Esophagus muscularis mucosa (tissue), 4 donors: ENCODE measurements around the gene C5orf15. TPM values are rescaled to one million over a fixed set of nuclear protein-coding genes. Genes with fewer than 3 reads are reported as not detected.
A peak's percentile ranks its signal among the peaks of the same experiment; 100 is the strongest.

ENCODE experiments used
- DNase-seq: peaks from one replicate; pipeline ENCODE4 v3.0.0-alpha.2; 2017; ENCODE audit errors: extremely low spot score
- H3K27ac ChIP-seq, 4 donors: fragments of 200-600 bp; sonication (generic); replicated peaks in 1 of 4; 1 replicate in 3 of 4; 2 replicates in 1 of 4; pipeline ENCODE4 v1.5.1; 2016 to 2019; ENCODE audit warnings: mild to moderate bottlenecking in 1 of 4
- H3K27me3 ChIP-seq, 4 donors: fragments of 200-600 bp; sonication (generic); one replicate each; pipeline versions ENCODE4 v1.5.1 to v1.6.0; 2016 to 2019
- H3K36me3 ChIP-seq, 4 donors: fragments of 200-600 bp; sonication (generic); one replicate each; pipeline ENCODE4 v1.5.1; 2016 to 2019
- H3K4me1 ChIP-seq, 4 donors: fragments of 200-600 bp; sonication (generic); one replicate each; pipeline ENCODE4 v1.5.1; 2016 to 2019
- H3K4me3 ChIP-seq, 4 donors: fragments of 200-600 bp; sonication (generic); 1 replicate in 2 of 4; 2 replicates in 2 of 4; pipeline ENCODE4 v1.5.1; 2016 to 2019; ENCODE audit warnings: mild to moderate bottlenecking in 4 of 4, moderate library complexity in 1 of 4
- H3K9me3 ChIP-seq, 4 donors: fragments of 200-600 bp; sonication (generic); 1 replicate in 3 of 4; 2 replicates in 1 of 4; pipeline ENCODE4 v1.5.1; 2016 to 2019
- CTCF ChIP-seq, 3 experiments: fragments of 200-600 bp in 2 of 3; fragments of 450-650 bp in 1 of 3; sonication (generic) in 2 of 3; IDR thresholded peaks; one replicate each; pipeline ENCODE4 v1.5.1; 2017 to 2019; ENCODE audit warnings: antibody characterized with exemption in 3 of 3, mild to moderate bottlenecking in 2 of 3, moderate library complexity in 1 of 3
- EP300 ChIP-seq: sonication (generic); formaldehyde crosslinking; IDR thresholded peaks from one replicate; pipeline ENCODE4 v1.6.1; 2017; ENCODE audit warnings: antibody characterized with exemption
- POLR2A ChIP-seq: fragments of 450-650 bp; IDR thresholded peaks from one replicate; pipeline ENCODE4 v1.6.1; 2017; ENCODE audit warnings: antibody characterized with exemption, moderate library complexity, mild to moderate bottlenecking, low read depth
- POLR2AphosphoS5 ChIP-seq, 2 donors: sonication (generic); formaldehyde crosslinking; IDR thresholded peaks; one replicate each; pipeline ENCODE4 v1.6.1; 2017; ENCODE audit warnings: antibody characterized with exemption in 2 of 2
- WGBS: methylation state at CpG from one replicate; pipeline ENCODE4 v1.1.5; 2018; 5-methylcytosine and 5-hydroxymethylcytosine counted together
- intact Hi-C: fragments of 100-400 bp; cut with DNase I; formaldehyde crosslinking; loops from one replicate; pipeline ENCODE4 v1.15.1; 2023
- total RNA-seq, 4 donors: library from RNA; depleted of rRNA; stranded (reverse); fragments of >200 nt; gene quantifications; one replicate each; pipeline versions ENCODE4 v1.1.0 to v1.2.1, GENCODE V29; 2016

The C5orf15 gene
- total RNA-seq, 4 donors from 2014 or later = 20.3 to 26.1 (median 22.2) TPM

- no peak for DNase-seq
- intact Hi-C loops = no loop called here
- Histone ChIP-seq H3K36me3 (no peaks in the 10 kb centered on the region), H3K27me3 (no peaks in the 10 kb centered on the region), H3K9me3 (no peaks in the 10 kb centered on the region), H3K4me3 (no peak overlapping the region), H3K27ac (no peak overlapping the region), H3K4me1 (peaks cover 0 to 8% (median 5%) of the 10 kb centered on the region in 4 donors)
- 97% methylated on average over 3 of the region's 3 CpGs for WGBS
- TF ChIP-seq POLR2A = no peak
- TF ChIP-seq POLR2AphosphoS5 (IDR thresholded peaks at IDR 0.05) = no peak
- TF ChIP-seq CTCF (IDR thresholded peaks at IDR 0.05) = no peak
- no peak for TF ChIP-seq EP300
These were observed 22.9 kb downstream of the C5orf15 start for GRCh38 chr5:133945568-133945967.

GRCh38 chr5:133944263-133945185, 23.9 kb downstream of the C5orf15 start:
- intact Hi-C loops = no loop called here
- Histone ChIP-seq H3K4me1 (peaks cover 0 to 8% (median 5%) of the 10 kb centered on the region in 4 donors), H3K4me3 (no peak overlapping the region), H3K9me3 (no peaks in the 10 kb centered on the region), H3K36me3 (no peaks in the 10 kb centered on the region), H3K27me3 (no peaks in the 10 kb centered on the region), H3K27ac (no peak overlapping the region)
- WGBS = 68% methylated on average over 19 of the region's 19 CpGs
- no peak for DNase-seq
- TF ChIP-seq CTCF (IDR thresholded peaks at IDR 0.05) (peak in 2 of 3 experiments; percentile 24 to 41), EP300 (no peak)

DNA sequence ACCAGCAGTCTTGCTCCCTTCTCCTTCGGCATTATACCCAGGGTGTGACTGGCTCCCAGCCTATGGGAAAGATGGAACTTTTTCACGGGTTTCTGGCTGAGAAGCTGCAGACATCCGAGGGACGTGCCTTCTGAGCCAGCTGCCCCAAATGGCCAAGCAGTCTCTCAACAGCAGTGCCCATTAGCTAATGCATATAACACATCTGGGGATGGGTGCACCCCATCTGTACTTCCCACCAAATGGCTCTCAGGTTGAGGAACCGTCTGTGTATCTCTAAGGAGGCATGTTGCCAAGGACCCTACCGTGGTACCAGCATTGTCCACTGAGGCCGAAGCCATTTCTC, 25.0 kb downstream of the C5orf15 start:
- WGBS = 87% methylated on average over 7 of the region's 7 CpGs
- Histone ChIP-seq H3K27me3 (no peaks in the 10 kb centered on the region), H3K4me3 (no peak overlapping the region), H3K27ac (no peak overlapping the region), H3K36me3 (no peaks in the 10 kb centered on the region), H3K9me3 (no peaks in the 10 kb centered on the region), H3K4me1 (peaks cover 0 to 8% (median 5%) of the 10 kb centered on the region in 4 donors)
- TF ChIP-seq POLR2A (no peak), CTCF (IDR thresholded peaks at IDR 0.05) (no peak), EP300 (no peak), POLR2AphosphoS5 (IDR thresholded peaks at IDR 0.05) (no peak)
- no peak for DNase-seq
- intact Hi-C loops = no loop called here

DNA sequence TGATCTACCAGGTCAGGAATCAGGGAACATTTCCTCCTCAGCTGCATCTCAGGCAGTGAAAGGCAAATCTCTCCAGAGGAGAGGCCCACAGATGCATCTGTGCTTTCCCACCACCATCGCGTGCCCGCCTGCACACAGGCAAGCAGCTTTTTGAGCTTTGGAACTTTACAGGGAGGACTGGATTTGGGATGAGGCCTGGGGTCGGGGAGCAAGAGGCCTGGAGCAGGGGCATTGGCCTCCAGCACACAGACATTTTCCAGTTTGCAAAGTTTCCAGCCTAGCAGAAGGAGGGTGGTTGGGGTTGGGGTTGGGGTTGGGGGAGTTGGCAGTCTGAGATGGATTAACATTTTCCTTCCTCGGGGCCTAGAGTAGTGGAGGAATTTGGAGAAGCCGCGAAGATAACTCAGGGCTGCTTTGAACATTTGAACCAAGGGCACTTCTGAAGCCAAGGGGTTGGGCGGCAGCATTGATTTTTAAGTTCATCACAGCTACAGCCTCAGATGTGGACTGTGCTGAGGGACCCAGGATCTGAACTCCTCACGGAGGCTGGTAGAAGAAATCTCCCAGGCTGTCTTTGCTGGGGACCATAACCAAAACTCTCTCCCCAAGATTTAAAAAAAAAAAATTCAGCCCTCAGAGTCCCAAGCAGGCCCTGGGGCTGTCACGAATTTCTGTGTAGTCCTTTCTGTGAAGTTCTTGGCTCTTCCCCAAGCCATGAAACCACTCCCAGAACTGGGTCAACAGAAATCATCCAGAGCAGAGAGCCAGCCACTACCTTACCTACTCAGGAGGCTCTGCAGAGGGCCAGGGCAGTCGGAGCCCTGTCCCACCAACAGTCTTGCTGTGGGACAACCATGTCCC, 25.6 kb downstream of the C5orf15 start:
- 76% methylated on average over 11 of the region's 11 CpGs for WGBS
- DNase-seq = no peak
- H3K4me1 ChIP-seq = peaks cover 0 to 8% (median 5%) of the 10 kb centered on the region in 4 donors
- H3K4me3 ChIP-seq = no peak overlapping the region
- no peaks in the 10 kb centered on the region for H3K36me3 ChIP-seq
- intact Hi-C loops = no loop called here
- no peaks in the 10 kb centered on the region for H3K9me3 ChIP-seq
- H3K27ac ChIP-seq = no peak overlapping the region
- H3K27me3 ChIP-seq = no peaks in the 10 kb centered on the region
- TF ChIP-seq CTCF (IDR thresholded peaks at IDR 0.05) (no peak), POLR2AphosphoS5 (IDR thresholded peaks at IDR 0.05) (no peak), POLR2A (no peak), EP300 (no peak)
